ENCODE data around the gene CCSER1.

- TF ChIP-seq, protein P1, sequence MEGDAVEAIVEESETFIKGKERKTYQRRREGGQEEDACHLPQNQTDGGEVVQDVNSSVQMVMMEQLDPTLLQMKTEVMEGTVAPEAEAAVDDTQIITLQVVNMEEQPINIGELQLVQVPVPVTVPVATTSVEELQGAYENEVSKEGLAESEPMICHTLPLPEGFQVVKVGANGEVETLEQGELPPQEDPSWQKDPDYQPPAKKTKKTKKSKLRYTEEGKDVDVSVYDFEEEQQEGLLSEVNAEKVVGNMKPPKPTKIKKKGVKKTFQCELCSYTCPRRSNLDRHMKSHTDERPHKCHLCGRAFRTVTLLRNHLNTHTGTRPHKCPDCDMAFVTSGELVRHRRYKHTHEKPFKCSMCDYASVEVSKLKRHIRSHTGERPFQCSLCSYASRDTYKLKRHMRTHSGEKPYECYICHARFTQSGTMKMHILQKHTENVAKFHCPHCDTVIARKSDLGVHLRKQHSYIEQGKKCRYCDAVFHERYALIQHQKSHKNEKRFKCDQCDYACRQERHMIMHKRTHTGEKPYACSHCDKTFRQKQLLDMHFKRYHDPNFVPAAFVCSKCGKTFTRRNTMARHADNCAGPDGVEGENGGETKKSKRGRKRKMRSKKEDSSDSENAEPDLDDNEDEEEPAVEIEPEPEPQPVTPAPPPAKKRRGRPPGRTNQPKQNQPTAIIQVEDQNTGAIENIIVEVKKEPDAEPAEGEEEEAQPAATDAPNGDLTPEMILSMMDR (IDR thresholded peaks at IDR 0.05; ENCODE audit: low read depth, low read length, poor library complexity, severe bottlenecking), result no peak
- no peak for TF ChIP-seq EZH2phosphoT487 (IDR thresholded peaks at IDR 0.05; ENCODE audit: borderline replicate concordance, low read length)
Observed at GRCh38 chr4:90209922-90210321, 82.7 kb downstream of the CCSER1 start.
